Occipital lobe (tissue), 2 donors: ENCODE measurements around the gene RRP7A. TPM values are rescaled to one million over a fixed set of nuclear protein-coding genes. Genes with fewer than 3 reads are reported as not detected.
A peak's percentile ranks its signal among the peaks of the same experiment; 100 is the strongest.
"Not testable (repeated sequence)": the region's sequence is repeated elsewhere in the genome, so short reads cannot be mapped to it uniquely, and the experiment has no call there.

Experiments used
- DNase-seq: peaks from one replicate; lab custom pipeline; 2025; lab: John Stamatoyannopoulos, UW
- total RNA-seq: library from RNA; depleted of rRNA; stranded (reverse); fragments of >200 nt; gene quantifications from one replicate; pipeline ENCODE4 v1.2.3, GENCODE V29; 2014

RRP7A gene
- total RNA-seq, 1 donor from 2014 or later, result 21.5 TPM

- DNase-seq, result peak; percentile 85
Measured at GRCh38 chr22:42500161-42500835, 19.3 kb downstream of the RRP7A start.

- not testable (repeated sequence) for DNase-seq
Measured at GRCh38 chr22:42499773-42500160, 19.8 kb downstream of the RRP7A start.

- DNase-seq, result not testable (repeated sequence)
Measured at GRCh38 chr22:42495533-42496141, 24.0 kb downstream of the RRP7A start.

- DNase-seq, result no peak
Measured at GRCh38 chr22:42493393-42493792, 26.2 kb downstream of the RRP7A start.

- DNase-seq, result no peak
Measured at GRCh38 chr22:42492323-42492690, 27.3 kb downstream of the RRP7A start.

GRCh38 chr22:42490243-42490832 lies 29.3 kb downstream of the RRP7A start:
- no peak for DNase-seq

- DNase-seq, result no peak
Measured at GRCh38 chr22:42489000-42489399, 30.6 kb downstream of the RRP7A start.

- DNase-seq, result no peak
Measured at GRCh38 chr22:42484506-42484905, 35.1 kb downstream of the RRP7A start.

GRCh38 chr22:42483610-42484223 lies 35.9 kb downstream of the RRP7A start:
- not testable (repeated sequence) for DNase-seq

- no peak for DNase-seq
Measured at GRCh38 chr22:42475122-42475521, 44.5 kb downstream of the RRP7A start.

GRCh38 chr22:42473484-42474193 lies 46.0 kb downstream of the RRP7A start:
- DNase-seq, result no peak

- DNase-seq, result no peak
Measured at GRCh38 chr22:42472671-42473070, 46.9 kb downstream of the RRP7A start.

- DNase-seq, result no peak
Measured at GRCh38 chr22:42471441-42471840, 48.2 kb downstream of the RRP7A start.

GRCh38 chr22:42470366-42471082 lies 49.1 kb downstream of the RRP7A start:
- DNase-seq, result no peak

- no peak for DNase-seq
Measured at GRCh38 chr22:42468841-42469240, 50.8 kb downstream of the RRP7A start.

- DNase-seq, result no peak
Measured at GRCh38 chr22:42462016-42462415, 57.6 kb downstream of the RRP7A start.

GRCh38 chr22:42461511-42461910 lies 58.1 kb downstream of the RRP7A start:
- no peak for DNase-seq
